ENCODE results near the gene SCUBE2. TPM values are rescaled to one million over a fixed set of nuclear protein-coding genes. Genes with fewer than 3 reads are reported as not detected.

SCUBE2 gene
- total RNA-seq, 1 donor from 2014 or later, result 7.1 TPM

DNA sequence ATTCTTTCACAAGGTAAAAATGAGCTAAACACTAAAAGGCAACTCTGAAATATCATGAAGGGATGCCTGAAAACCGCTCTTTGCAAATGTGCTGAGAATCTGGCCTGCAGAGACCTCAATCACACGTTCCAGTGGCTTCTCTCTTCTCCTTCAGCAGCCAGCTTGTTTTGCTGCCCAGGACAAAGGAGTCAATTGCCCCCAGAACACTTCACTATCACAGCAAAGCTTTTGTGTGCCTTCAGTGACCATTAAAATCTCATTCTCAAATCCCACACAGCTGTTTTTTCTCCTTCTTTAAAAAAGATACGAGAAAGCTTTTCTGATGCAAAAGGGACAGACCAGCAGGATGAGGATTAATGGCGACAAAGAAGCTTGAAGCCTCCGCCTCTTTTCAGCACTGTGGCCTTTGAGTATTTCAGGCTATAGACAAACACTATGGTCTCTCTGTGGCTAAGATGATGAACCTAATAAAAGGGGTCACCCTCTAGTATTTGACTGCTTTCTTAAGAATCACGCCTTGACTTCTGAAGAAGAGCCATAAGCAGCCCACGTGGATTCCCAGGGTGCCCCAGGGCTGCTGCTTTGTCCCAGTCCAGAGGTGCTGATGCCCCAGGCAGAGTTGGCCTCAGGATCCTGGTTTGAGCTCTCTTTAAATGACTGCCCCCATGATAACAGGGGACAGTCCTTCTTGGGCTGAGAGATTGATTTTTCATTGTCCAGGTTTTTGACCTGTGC, 54.2 kb downstream of the SCUBE2 start:
- intact Hi-C loops (cut with DNase I), result no loop called here
- ATAC-seq (no peak), DNase-seq (no peak)
- no peak overlapping the region for H3K27ac ChIP-seq
- TF ChIP-seq, protein P1, sequence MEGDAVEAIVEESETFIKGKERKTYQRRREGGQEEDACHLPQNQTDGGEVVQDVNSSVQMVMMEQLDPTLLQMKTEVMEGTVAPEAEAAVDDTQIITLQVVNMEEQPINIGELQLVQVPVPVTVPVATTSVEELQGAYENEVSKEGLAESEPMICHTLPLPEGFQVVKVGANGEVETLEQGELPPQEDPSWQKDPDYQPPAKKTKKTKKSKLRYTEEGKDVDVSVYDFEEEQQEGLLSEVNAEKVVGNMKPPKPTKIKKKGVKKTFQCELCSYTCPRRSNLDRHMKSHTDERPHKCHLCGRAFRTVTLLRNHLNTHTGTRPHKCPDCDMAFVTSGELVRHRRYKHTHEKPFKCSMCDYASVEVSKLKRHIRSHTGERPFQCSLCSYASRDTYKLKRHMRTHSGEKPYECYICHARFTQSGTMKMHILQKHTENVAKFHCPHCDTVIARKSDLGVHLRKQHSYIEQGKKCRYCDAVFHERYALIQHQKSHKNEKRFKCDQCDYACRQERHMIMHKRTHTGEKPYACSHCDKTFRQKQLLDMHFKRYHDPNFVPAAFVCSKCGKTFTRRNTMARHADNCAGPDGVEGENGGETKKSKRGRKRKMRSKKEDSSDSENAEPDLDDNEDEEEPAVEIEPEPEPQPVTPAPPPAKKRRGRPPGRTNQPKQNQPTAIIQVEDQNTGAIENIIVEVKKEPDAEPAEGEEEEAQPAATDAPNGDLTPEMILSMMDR (IDR thresholded peaks at IDR 0.05), result no peak
- H3K36me3 ChIP-seq, result no peaks in the 10 kb centered on the region
- H3K9me3 ChIP-seq, result no peaks in the 10 kb centered on the region
- H3K4me1 ChIP-seq, result peaks cover 7% of the 10 kb centered on the region
- no peaks in the 10 kb centered on the region for H3K27me3 ChIP-seq (ENCODE audit: low read depth)
- no peak overlapping the region for H3K4me3 ChIP-seq

DNA sequence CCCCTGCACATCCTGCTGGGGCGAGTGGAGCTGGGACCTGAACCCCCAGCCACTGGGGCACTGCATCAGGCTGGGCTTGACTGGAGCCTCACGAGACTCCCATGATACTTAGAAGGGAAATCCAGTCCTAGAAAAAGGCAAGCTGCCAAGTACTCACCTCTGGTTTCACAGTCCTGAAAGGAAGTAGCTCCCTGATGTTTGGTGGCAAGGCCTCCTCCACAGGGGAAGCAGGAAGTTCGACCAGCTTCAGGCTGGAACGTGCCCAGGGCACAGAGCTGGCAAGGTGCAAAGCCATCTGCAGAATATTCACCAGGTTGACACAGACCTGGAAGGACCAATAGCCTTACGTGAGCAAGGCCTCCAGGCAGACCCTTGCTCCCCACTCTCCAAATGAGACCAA, 60.8 kb downstream of the SCUBE2 start:
- TF ChIP-seq, protein P1 (IDR thresholded peaks at IDR 0.05), result no peak
- Histone ChIP-seq H3K4me1 (no peaks in the 10 kb centered on the region), H3K9me3 (no peaks in the 10 kb centered on the region), H3K36me3 (no peaks in the 10 kb centered on the region), H3K4me3 (no peak overlapping the region), H3K27ac (no peak overlapping the region), H3K27me3 (ENCODE audit: low read depth) (no peaks in the 10 kb centered on the region)
- ATAC-seq (no peak), DNase-seq (no peak)
- intact Hi-C loops (cut with DNase I), result no loop called here

DNA sequence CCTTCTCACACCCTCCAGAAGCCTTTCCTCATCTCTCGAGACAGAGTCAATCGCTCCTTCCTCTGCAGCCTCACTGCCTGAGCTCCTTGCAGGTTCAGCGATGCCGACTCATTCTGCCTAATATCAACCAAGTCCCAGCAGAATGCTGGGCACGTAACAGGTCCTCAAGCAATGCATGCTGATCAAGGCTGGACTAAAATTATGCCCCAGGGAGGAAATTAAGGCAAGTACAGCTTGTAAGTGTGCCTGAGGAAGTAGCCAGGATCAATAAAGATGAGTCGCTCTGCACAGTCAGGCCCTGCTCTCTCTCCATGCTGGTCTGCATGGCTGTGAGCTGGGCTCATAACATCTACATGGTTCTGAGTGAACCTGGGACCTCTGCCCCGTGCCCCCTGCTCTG, 62.0 kb downstream of the SCUBE2 start:
- intact Hi-C loops (cut with DNase I), result no loop called here
- Histone ChIP-seq H3K27ac (no peak overlapping the region), H3K9me3 (no peaks in the 10 kb centered on the region), H3K4me1 (no peaks in the 10 kb centered on the region), H3K36me3 (no peaks in the 10 kb centered on the region), H3K27me3 (ENCODE audit: low read depth) (no peaks in the 10 kb centered on the region), H3K4me3 (no peak overlapping the region)
- TF ChIP-seq, protein P1 (IDR thresholded peaks at IDR 0.05), result no peak
- no peak for DNase-seq
- ATAC-seq, result no peak

DNA sequence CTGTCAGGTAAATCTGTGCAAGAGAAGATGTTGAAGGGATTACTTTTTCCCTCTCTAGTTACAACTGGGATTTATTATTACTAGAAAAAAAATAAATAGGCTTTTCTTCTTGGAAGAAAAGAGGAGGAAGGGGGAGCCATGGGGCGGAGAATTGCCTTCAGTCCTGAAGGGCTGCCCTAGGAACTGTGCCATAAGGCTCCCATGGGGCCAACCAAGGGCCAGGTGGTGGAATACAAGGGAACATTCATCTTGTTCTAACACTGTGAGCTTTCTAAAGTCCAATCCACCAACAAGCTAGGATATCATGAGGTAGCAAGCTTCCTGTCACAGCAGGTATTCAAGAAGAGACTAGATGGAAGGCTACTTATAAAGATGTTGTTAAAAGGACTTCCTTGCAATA, 62.8 kb downstream of the SCUBE2 start:
- Histone ChIP-seq H3K27ac (no peak overlapping the region), H3K27me3 (ENCODE audit: low read depth) (no peaks in the 10 kb centered on the region), H3K4me1 (no peaks in the 10 kb centered on the region), H3K36me3 (no peaks in the 10 kb centered on the region), H3K9me3 (no peaks in the 10 kb centered on the region), H3K4me3 (no peak overlapping the region)
- no peak for ATAC-seq
- TF ChIP-seq, protein P1 (IDR thresholded peaks at IDR 0.05), result no peak
- intact Hi-C loops (cut with DNase I), result no loop called here
- DNase-seq, result no peak

- intact Hi-C loops (cut with DNase I), result no loop called here
- H3K27me3 ChIP-seq (ENCODE audit: low read depth), result no peaks in the 10 kb centered on the region
- no peaks in the 10 kb centered on the region for H3K9me3 ChIP-seq
- H3K27ac ChIP-seq, result no peak overlapping the region
- ATAC-seq, result no peak
- TF ChIP-seq, protein P1 (IDR thresholded peaks at IDR 0.05), result no peak
- no peak overlapping the region for H3K4me3 ChIP-seq
- peaks cover 14% of the 10 kb centered on the region for H3K4me1 ChIP-seq
- no peaks in the 10 kb centered on the region for H3K36me3 ChIP-seq
- DNase-seq, result no peak
Measured at GRCh38 chr11:9025101-9025850, 66.1 kb downstream of the SCUBE2 start.

Data from lower lobe of right lung (tissue), 2 donors.